ENCODE measurements around the gene PDP2.
"Not testable (repeated sequence)": the region's sequence is repeated elsewhere in the genome, so short reads cannot be mapped to it uniquely, and the experiment has no call there.

PDP2 gene

DNA sequence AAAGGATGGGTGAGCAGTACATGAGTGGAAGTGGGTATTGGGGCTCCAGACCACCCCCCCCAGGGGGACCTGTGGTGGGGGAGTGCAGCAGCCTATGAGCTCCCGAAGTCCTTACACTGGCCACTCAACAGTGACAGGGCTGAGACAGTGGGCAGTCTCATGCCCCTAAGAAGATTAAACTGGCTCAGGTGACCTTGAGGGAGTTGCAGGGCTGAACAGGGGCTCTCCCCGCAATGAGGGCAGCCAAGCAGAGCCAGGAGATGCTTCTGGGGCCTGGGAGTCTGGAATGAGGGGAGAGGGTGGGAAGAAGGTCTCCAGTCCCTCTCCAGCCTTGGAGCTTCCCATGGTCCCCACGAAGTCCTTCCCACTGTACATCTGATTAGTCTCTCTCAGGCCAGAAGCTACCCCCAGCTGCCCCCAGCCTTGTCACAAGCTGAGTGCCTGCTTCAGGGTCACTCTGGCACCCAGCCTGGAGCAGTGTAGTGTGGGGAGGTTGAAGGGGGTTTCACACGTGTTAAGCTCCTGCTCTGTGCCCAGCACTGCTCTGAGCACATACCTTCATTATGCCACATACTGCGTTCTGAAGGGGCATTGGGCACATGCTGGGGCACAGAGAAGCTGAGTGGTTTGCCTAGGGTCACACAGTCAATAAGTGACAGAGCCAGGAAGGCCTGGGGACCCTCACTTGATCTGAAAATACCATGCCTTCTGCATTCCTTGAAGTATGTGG is 39.4 kb downstream of the PDP2 start:
- DNase-seq (ENCODE audit: low spot score) = no peak

- no peak for DNase-seq (ENCODE audit: low spot score)
These were observed 39.9 kb downstream of the PDP2 start for GRCh38 chr16:66920299-66920590.

- DNase-seq (ENCODE audit: low spot score) = no peak
These were observed 40.8 kb downstream of the PDP2 start for GRCh38 chr16:66920924-66921680.

- no peak for DNase-seq (ENCODE audit: low spot score)
These were observed 41.6 kb downstream of the PDP2 start for GRCh38 chr16:66921729-66922450.

- DNase-seq (ENCODE audit: low spot score) = no peak
These were observed 43.0 kb downstream of the PDP2 start for GRCh38 chr16:66923247-66923731.

GRCh38 chr16:66923866-66924265 is 43.6 kb downstream of the PDP2 start:
- DNase-seq (ENCODE audit: low spot score) = no peak

- DNase-seq (ENCODE audit: low spot score) = peak; percentile 97
These were observed 44.4 kb downstream of the PDP2 start for GRCh38 chr16:66924527-66925321.

DNA sequence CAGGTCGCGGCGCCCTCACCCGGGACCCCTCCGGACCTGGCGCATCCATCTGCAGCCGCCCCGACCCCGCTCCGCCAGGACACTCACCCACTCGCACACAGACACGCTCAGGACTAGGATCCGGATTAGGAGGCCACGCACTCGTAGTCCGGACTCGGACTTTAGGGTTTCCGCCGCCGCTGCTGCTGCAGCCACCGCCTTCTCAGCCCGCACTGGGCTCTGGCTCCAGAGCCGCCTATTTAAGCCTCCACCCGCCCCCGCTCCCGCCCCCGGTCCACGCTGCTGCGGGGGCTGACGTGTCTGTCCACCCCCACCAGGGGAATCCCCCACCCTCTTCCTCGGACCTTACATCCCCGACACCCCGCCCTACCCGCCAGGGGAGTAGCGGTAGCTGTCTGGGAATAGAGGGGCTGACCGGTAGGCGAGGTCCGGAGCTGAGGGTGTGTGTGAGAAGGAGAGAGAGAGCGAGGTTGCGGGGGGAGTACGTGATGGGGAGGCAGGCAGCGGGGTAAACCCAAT is 45.1 kb downstream of the PDP2 start, which contains the start of gene RRAD:
RRAD (minus strand) TSS at position 214 of the 519 bp plus-strand sequence. CDS start 356 bp downstream, outside the sequence.
- peak; percentile 46 for DNase-seq (ENCODE audit: low spot score)

GRCh38 chr16:66926171-66926947 is 46.0 kb downstream of the PDP2 start:
- DNase-seq (ENCODE audit: low spot score) = no peak

DNA sequence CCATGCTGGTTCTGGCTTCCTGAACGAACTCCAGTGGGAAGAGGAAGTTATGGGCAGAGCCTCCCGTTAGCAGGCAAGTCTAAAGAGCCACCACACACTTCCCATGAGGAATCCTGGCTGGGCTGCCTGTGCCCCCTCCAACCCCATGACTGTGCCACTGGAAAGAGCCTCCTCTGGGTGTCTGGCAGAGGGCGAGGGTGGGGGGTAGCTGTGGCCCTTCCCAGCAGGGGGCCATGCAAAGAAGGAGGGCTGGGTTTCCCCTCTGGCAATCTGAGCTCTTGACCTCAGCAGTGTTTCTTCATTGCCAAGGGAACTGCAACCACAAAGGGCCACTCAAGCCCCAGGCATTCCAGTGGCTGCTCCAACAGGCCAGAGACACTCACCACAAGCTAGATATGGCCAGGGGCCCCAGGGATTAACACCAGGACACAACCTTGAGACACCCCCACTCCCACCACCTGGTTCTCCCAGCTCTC is 46.7 kb downstream of the PDP2 start:
- no peak for DNase-seq (ENCODE audit: low spot score)

DNA sequence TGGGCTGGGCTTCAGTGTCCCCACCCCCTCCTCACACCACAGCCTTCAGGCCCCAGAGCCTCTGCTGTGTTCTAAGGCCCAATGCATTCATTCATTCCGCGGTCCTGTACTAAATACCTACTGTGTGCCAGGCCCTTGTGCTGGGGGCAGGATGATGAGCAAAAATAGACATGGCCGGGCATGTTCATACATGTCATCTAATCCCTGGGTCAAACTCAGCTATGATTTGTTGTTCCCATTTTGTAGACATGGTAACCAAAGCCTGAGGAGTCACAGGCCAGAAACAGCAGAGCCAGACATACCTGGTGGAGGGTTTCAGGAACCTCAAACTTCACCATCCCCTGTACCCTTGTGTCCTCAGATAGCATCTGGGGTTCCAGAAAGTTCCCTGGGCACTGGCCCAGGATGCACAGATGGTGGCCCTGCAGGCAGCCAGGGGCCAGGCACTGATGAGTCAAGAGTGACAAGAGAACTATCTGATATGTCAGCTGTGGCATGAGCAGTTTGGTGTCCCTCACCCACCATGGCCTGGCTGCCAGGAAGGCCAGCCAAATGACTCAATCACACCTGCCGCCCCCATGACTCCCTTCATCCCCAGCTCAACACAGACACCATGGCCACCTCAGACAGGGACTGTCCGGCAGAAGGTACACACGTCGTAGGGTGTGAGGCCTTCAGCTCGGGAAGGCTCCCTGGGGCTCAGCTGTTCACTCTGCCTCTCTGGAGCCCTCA is 47.8 kb downstream of the PDP2 start:
- DNase-seq (ENCODE audit: low spot score) = no peak

DNA sequence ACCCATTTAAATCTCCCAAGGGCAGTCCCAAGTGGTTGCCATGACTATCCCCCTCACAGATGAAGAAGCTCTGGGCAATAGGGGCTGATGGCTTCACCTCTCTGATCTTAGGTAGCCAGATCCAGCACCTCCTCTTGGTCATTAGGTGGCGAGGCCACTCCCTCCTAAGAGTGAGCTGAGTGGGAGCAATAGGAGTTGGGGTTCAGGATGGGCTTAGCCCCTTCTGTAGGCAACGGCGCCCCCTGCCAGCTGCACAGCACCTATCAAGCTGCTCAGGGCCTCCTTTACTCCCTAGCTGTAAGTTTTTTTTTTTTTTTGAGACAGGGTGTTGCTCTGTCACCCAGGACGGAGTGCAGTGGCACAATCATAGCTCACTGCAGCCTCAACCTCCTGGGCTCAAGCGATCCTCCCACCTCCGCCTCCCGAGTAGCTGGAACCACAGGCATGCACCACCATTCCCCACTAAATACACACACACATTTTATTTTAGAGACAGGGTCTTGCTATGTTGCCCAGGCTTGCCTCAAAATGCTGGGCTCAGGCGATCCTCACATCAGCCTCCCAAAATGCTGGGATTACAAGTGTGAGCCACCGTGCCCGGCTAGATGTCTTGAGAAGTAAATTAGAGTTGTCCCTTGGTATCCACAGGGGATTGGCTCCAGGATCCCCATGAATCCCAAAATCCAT is 48.5 kb downstream of the PDP2 start:
- peak; percentile 59 for DNase-seq (ENCODE audit: low spot score)

GRCh38 chr16:66930189-66930588 is 49.9 kb downstream of the PDP2 start:
- no peak for DNase-seq (ENCODE audit: low spot score)

- no peak for DNase-seq (ENCODE audit: low spot score)
These were observed 51.4 kb downstream of the PDP2 start for GRCh38 chr16:66931665-66932064.

DNA sequence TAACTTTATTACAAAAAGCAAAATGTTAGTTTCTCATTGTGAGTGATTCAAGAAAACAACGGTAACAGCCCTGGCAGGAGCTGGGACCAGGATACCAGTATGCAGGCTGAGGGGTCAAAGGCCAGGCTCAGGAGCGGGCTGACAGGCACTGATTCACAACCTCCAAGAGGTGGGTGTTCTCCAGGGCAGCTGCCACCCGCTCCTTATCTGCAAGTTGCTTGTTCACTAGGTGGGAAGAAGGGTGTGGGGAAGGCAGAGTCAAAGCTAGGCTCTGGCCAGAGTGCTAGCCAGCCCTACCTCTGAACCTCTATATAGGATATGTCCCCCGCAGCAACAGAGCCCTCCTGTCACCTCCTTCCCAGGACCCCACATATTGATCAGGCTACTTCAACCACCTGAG is 51.8 kb downstream of the PDP2 start:
- DNase-seq (ENCODE audit: low spot score) = no peak

GRCh38 chr16:66933776-66934137 is 53.4 kb downstream of the PDP2 start:
- DNase-seq (ENCODE audit: low spot score) = no peak

DNA sequence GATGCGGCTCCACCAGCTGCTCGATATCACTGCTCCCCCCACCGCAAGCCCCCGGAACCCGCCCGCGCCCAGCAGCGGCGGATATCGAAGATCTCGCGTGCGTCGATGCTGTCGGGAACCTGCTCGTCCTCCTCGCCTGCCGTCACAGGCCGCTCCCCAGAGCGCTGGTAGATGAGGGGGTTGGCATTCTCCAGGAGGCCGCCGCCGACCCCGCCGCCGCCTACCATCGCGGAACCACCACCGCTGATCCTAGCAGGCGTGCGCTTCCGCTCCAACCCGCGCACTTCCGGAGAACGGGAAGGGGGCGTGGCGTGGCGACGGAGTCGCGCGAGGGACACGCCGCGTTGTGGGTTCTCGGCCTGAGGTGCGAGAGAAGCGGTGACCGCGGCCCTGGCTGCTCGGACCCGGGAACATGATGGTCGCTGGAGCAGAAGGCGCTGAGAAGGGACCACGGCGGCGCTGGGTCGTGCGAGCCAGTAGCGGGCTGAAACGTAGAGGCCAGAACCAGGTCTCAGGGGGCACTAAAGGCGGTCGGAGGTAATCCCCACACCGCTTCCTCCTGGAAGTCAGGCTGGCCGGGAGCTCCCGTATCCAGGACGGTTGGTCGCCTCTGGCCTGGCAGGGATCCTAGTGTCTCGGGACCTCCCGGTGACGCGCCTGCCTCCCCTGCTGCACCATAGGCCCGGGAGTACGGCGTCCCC is 54.0 kb downstream of the PDP2 start, which contains the start of gene CIAO2B:
CIAO2B (minus strand) TSS at position 265 of the 701 bp plus-strand sequence; CDS start at position 227, 38 bp downstream.
- peak; percentile 98 for DNase-seq (ENCODE audit: low spot score)

GRCh38 chr16:66934839-66935313 is 54.6 kb downstream of the PDP2 start:
- DNase-seq (ENCODE audit: low spot score) = not testable (repeated sequence)

Data from iPS-NIHi11 (cell line).